Neuron (in vitro differentiated cells): ENCODE results near the gene PPP6R2.
"Not testable (repeated sequence)": the region's sequence is repeated elsewhere in the genome, so short reads cannot be mapped to it uniquely, and the experiment has no call there.

ENCODE experiments used
- H2AFZ ChIP-seq: one replicate; pipeline ENCODE4 v1.6.1; 2013; ENCODE audit warnings: low read depth, mild to moderate bottlenecking, inconsistent platforms, low read length, moderate library complexity
- H3K27me3 ChIP-seq: one replicate; pipeline ENCODE4 v1.6.1; 2013; ENCODE audit warnings: low read length; ENCODE audit not compliant: insufficient read depth
- H3K36me3 ChIP-seq: one replicate; pipeline ENCODE4 v1.6.1; 2013; ENCODE audit warnings: low read length; ENCODE audit not compliant: insufficient read depth
- H3K4me1 ChIP-seq: one replicate; pipeline ENCODE4 v1.6.1; 2013; ENCODE audit warnings: low read length; ENCODE audit not compliant: insufficient read depth
- H3K4me3 ChIP-seq: 2 replicates; pipeline ENCODE4 v1.5.1; 2013; ENCODE audit warnings: mild to moderate bottlenecking, low read length, moderate library complexity
- H3K9me3 ChIP-seq: one replicate; pipeline ENCODE4 v1.6.1; 2013; ENCODE audit warnings: low read length

PPP6R2 gene

GRCh38 chr22:50397371-50398060 is 54.4 kb downstream of the PPP6R2 start:
- not testable (repeated sequence) for H3K4me3 ChIP-seq, H3K27me3 ChIP-seq, H2AFZ ChIP-seq, H3K4me1 ChIP-seq, H3K9me3 ChIP-seq
- H3K36me3 ChIP-seq, result peaks cover 35% of the 10 kb centered on the region

DNA sequence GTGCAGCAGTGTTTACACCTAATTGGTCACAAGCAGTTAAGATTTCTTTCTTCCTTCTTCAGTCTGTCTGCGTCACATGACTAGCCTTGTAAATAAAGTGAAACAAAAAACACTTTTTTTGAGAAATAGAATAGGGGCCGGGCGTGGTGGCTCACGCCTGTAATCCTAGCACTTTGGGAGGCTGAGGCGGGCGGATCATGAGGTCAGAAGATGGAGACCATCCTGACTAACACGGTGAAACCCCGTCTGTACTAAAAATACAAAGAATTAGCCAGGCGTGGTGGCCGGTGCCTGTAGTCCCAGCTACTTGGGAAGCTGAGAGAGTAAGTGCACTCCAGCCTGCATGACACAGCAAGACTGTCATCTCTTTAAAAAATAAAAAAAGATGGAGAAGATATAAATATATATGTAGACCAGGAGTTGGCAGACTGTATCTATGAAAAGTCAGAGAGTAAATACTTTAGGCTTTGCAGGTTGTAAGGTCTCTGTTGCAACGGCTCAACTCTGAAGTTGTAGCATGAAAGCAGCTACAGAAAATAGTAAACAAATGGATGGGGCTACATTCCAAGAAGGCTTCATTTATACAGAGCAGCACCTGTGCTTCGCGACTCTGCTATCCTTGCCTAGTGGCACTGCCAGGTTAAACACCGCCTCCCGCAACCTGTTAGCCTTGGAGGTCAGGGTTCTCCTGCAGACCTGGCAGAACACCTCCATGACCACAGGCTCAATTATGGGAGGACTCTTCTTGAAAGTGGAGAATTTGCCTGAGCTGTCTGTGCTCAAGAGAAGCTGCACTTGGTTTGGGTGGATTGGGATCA is 55.9 kb downstream of the PPP6R2 start:
- no peak overlapping the region for H2AFZ ChIP-seq
- H3K36me3 ChIP-seq, result peaks cover 26% of the 10 kb centered on the region
- H3K4me1 ChIP-seq, result peaks cover 3% of the 10 kb centered on the region
- H3K27me3 ChIP-seq, result no peaks in the 10 kb centered on the region
- no peak overlapping the region for H3K4me3 ChIP-seq
- H3K9me3 ChIP-seq, result peaks cover under 1% of the 10 kb centered on the region

- Histone ChIP-seq H2AFZ (no peak overlapping the region), H3K4me1 (peaks cover 3% of the 10 kb centered on the region), H3K4me3 (no peak overlapping the region), H3K27me3 (no peaks in the 10 kb centered on the region), H3K36me3 (peaks cover 26% of the 10 kb centered on the region), H3K9me3 (no peaks in the 10 kb centered on the region)
Observed at GRCh38 chr22:50399751-50400331, 56.7 kb downstream of the PPP6R2 start.

- H3K4me1 ChIP-seq, result peaks cover 3% of the 10 kb centered on the region
- H3K4me3 ChIP-seq, result no peak overlapping the region
- no peak overlapping the region for H2AFZ ChIP-seq
- no peaks in the 10 kb centered on the region for H3K27me3 ChIP-seq
- H3K36me3 ChIP-seq, result peaks cover 22% of the 10 kb centered on the region
- H3K9me3 ChIP-seq, result no peaks in the 10 kb centered on the region
Observed at GRCh38 chr22:50400406-50400805, 57.3 kb downstream of the PPP6R2 start.

DNA sequence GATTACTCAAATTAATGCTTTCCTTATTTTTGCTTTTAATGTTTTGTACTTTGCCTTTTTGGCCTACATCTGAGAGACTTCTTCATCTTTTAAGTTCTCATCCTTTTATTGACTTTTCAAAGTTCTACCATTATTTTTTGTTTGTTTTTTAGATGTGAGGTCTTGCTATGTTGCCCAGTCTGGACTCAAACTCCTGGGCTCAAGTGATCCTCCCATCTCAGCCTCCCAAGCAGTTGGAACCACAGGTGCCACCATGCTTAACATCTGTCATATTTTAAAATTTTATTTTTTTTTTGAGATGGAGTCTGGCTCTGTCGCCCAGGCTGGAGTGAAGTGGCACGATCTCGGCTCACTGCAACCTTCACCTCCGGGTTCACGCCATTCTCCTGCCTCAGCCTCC is 57.8 kb downstream of the PPP6R2 start:
- H2AFZ ChIP-seq, result no peak overlapping the region
- no peaks in the 10 kb centered on the region for H3K27me3 ChIP-seq
- H3K4me3 ChIP-seq, result no peak overlapping the region
- peaks cover 3% of the 10 kb centered on the region for H3K4me1 ChIP-seq
- no peaks in the 10 kb centered on the region for H3K9me3 ChIP-seq
- H3K36me3 ChIP-seq, result peaks cover 21% of the 10 kb centered on the region

GRCh38 chr22:50401907-50402306 is 58.8 kb downstream of the PPP6R2 start:
- Histone ChIP-seq H3K9me3 (no peaks in the 10 kb centered on the region), H3K4me1 (no peaks in the 10 kb centered on the region), H3K36me3 (peaks cover 28% of the 10 kb centered on the region), H2AFZ (no peak overlapping the region), H3K27me3 (no peaks in the 10 kb centered on the region), H3K4me3 (no peak overlapping the region)

DNA sequence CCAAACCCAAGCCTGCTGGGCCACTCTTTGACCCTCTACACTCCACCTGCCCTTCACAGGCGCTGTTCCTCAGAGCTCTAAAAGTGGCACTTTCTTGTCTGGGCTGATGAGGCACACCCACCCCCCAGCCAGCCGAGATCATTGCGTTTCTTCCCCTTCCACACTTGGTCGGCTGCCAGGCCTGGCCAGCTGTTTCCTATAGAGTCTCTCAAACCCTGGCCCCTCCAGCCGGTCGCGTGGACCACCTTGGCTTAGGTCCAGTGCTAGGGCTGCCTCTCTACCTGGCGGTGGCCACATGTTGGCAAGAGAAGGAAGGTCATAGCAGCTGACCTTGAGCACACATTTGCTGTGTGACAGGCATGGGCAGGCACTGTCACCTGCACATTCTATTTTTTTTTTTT is 60.6 kb downstream of the PPP6R2 start:
- no peaks in the 10 kb centered on the region for H3K27me3 ChIP-seq
- no peak overlapping the region for H2AFZ ChIP-seq
- H3K4me1 ChIP-seq, result no peaks in the 10 kb centered on the region
- H3K36me3 ChIP-seq, result peaks cover 40% of the 10 kb centered on the region
- no peaks in the 10 kb centered on the region for H3K9me3 ChIP-seq
- H3K4me3 ChIP-seq, result no peak overlapping the region

GRCh38 chr22:50406416-50407170 is 63.5 kb downstream of the PPP6R2 start:
- no peak overlapping the region for H3K4me3 ChIP-seq
- no peak overlapping the region for H2AFZ ChIP-seq
- no peaks in the 10 kb centered on the region for H3K9me3 ChIP-seq
- no peaks in the 10 kb centered on the region for H3K4me1 ChIP-seq
- H3K27me3 ChIP-seq, result no peaks in the 10 kb centered on the region
- H3K36me3 ChIP-seq, result peaks cover 41% of the 10 kb centered on the region

- Histone ChIP-seq H3K36me3 (peaks cover 38% of the 10 kb centered on the region), H3K4me3 (no peak overlapping the region), H3K27me3 (no peaks in the 10 kb centered on the region), H2AFZ (no peak overlapping the region), H3K4me1 (no peaks in the 10 kb centered on the region), H3K9me3 (no peaks in the 10 kb centered on the region)
Observed at GRCh38 chr22:50408311-50408710, 65.2 kb downstream of the PPP6R2 start.

DNA sequence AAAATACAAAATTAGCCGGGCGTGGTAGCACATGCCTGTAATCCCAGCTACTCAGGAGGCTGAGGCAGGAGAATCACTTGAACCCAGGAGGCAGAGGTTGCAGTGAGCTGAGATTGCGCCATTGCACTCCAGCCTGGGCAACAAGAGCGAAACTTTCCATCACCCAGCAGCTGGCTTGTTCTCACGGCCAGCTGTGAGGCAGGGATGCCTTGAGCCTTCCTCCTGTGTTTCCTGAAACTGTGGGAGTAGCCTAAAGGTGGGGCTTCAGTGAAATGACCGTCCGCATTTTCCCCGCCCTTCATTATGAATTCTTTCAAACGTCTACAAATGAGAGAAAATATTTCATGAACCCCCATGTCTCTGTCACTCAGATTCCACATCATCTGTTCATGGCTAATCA is 65.8 kb downstream of the PPP6R2 start:
- not testable (repeated sequence) for H2AFZ ChIP-seq, H3K4me1 ChIP-seq, H3K27me3 ChIP-seq, H3K9me3 ChIP-seq, H3K4me3 ChIP-seq
- peaks cover 43% of the 10 kb centered on the region for H3K36me3 ChIP-seq

DNA sequence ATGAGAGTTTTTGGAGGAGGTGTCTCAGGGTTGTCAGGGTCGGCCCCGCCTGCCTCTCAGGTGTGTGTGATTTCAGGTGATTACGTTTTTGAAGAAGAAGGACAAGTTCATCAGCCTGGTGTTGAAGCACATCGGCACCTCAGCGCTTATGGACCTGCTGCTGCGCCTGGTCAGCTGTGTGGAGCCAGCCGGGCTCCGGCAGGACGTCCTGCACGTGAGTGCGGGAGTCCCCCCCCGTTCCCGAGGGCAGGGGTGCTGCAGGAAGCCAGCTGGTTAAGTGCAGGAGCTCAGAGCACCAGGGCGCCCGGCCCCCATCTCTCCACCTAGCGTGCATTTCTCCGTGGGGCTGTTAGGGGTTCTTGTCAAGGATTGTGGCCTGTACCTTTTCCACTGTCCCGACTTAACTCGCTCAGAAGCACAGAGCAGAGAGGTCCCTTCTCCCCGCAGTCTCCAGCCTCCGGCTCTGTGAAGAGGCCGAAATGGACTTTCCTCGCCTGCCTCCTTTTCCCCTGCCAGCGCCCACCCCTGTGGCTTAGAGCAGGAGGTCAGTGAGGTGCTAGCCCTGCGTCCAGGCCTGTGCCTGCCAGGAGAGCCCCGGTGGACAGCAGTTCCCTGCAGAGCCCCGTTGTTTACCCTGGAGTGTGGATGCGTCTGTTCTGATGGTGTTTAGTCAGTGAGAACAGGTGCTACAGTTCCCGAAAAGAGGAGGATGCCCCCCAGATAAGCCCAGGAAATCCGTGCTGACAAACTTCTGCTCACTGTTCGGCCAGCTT is 71.5 kb downstream of the PPP6R2 start:
- no peak overlapping the region for H3K4me3 ChIP-seq
- H3K27me3 ChIP-seq, result no peaks in the 10 kb centered on the region
- H2AFZ ChIP-seq, result no peak overlapping the region
- H3K9me3 ChIP-seq, result no peaks in the 10 kb centered on the region
- H3K4me1 ChIP-seq, result no peaks in the 10 kb centered on the region
- peaks cover 65% of the 10 kb centered on the region for H3K36me3 ChIP-seq

GRCh38 chr22:50415426-50415825 is 72.3 kb downstream of the PPP6R2 start:
- Histone ChIP-seq H3K27me3 (no peaks in the 10 kb centered on the region), H2AFZ (no peak overlapping the region), H3K4me3 (no peak overlapping the region), H3K9me3 (no peaks in the 10 kb centered on the region), H3K36me3 (peaks cover 69% of the 10 kb centered on the region), H3K4me1 (no peaks in the 10 kb centered on the region)
